HCT116 (cell line): ENCODE data around the gene DMD. TPM values are rescaled to one million over a fixed set of nuclear protein-coding genes. Genes with fewer than 3 reads are reported as not detected.

Experiments
- ATAC-seq: fragments of 200-7000 bp; cut with Tn5 transposase; 2 replicates; pipeline ENCODE4 v1.9.1; 2020; ENCODE audit warnings: mild to moderate bottlenecking, moderate library complexity
- BruUV-seq: library from RNA; stranded (reverse); fragments of 400-500 nt; replicated peaks from 2 replicates; lab custom pipeline; 2021; lab: Mats Ljungman, UMichigan
- CTCF ChIA-PET: fragments of 300-600 bp; sonication (Branson Sonifier 250); formaldehyde crosslinking; loops from one replicate; lab custom pipeline; 2021; ENCODE audit warnings: antibody characterized with exemption; lab: Charles Lee
- POLR2A ChIA-PET: fragments of 300-600, 350-600 bp; sonication (Branson Sonifier 250); formaldehyde crosslinking; loops from one replicate; lab custom pipeline; 2021; ENCODE audit warnings: antibody characterized with exemption; lab: Charles Lee
- RAD21 ChIA-PET, 2 experiments: fragments of 300-600 bp; sonication (Branson Sonifier 250); formaldehyde crosslinking; loops; one replicate each; lab custom pipeline; 2023; ENCODE audit warnings: low total read pairs in 2 of 2; ENCODE audit not compliant: uncharacterized antibody in 2 of 2, unreplicated experiment in 2 of 2, low non-redundant PET in 1 of 2; lab: Charles Lee
- DNase-seq: peaks from one replicate; pipeline ENCODE4 v3.0.0-alpha.2; 2010; ENCODE audit warnings: low read depth, low spot score
- H2AFZ ChIP-seq: fragments of 200-600 bp; shearing (Covaris generic), sonication (generic); 2 replicates; pipeline ENCODE4 v1.6.1; 2017; ENCODE audit warnings: low read depth, mixed run types, mixed read lengths, antibody characterized with exemption, low read length; ENCODE audit not compliant: poor library complexity, severe bottlenecking
- H3K27ac ChIP-seq: 2 replicates; pipeline ENCODE4 v1.5.1; 2012; ENCODE audit warnings: low read depth, low read length
- H3K27me3 ChIP-seq: fragments of 200-600 bp; sonication (generic); 2 replicates; pipeline ENCODE4 v1.6.1; 2016; ENCODE audit warnings: mixed run types, low read length, mixed read lengths; ENCODE audit not compliant: insufficient read depth
- H3K36me3 ChIP-seq, 2 experiments: fragments of 200-500 bp in 1 of 2; fragments of 200-600 bp in 1 of 2; sonication (Bioruptor generic) in 1 of 2; sonication (generic) in 1 of 2; 2 replicates each; pipeline versions ENCODE4 v1.5.1 to v1.6.1; 2014 to 2016; ENCODE audit warnings: low read length in 2 of 2, inconsistent platforms in 1 of 2, mixed read lengths in 1 of 2, mixed run types in 1 of 2; ENCODE audit not compliant: insufficient read depth in 2 of 2, control insufficient read depth in 1 of 2
- H3K4me1 ChIP-seq, 2 experiments: fragments of 200-600 bp in 1 of 2; sonication (generic) in 1 of 2; 2 replicates each; pipeline versions ENCODE4 v1.5.1 to v1.6.1; 2012 to 2017; ENCODE audit warnings: low read length in 2 of 2, inconsistent platforms in 1 of 2, mild to moderate bottlenecking in 1 of 2, mixed read lengths in 1 of 2, mixed run types in 1 of 2, moderate library complexity in 1 of 2; ENCODE audit not compliant: insufficient read depth in 2 of 2, control insufficient read depth in 1 of 2
- H3K4me2 ChIP-seq: fragments of 200-600 bp; sonication (generic); 2 replicates; pipeline ENCODE4 v1.6.1; 2017; ENCODE audit warnings: mixed run types, low read length, mixed read lengths
- H3K4me3 ChIP-seq, 2 experiments: fragments of 200-600 bp in 1 of 2; sonication (generic) in 1 of 2; replicated peaks in 1 of 2; 2 replicates each; pipeline ENCODE4 v1.5.1; 2011 to 2016; ENCODE audit warnings: low read length in 2 of 2, control low read depth in 1 of 2, low read depth in 1 of 2, mild to moderate bottlenecking in 1 of 2, mixed read lengths in 1 of 2, mixed run types in 1 of 2
- H3K79me2 ChIP-seq: fragments of 200-600 bp; sonication (generic); 2 replicates; pipeline ENCODE4 v1.6.1; 2017; ENCODE audit warnings: mild to moderate bottlenecking, mixed run types, low read length, moderate library complexity, mixed read lengths; ENCODE audit not compliant: insufficient read depth
- H3K9ac ChIP-seq: fragments of 200-600 bp; sonication (generic); 2 replicates; pipeline ENCODE4 v1.6.1; 2016; ENCODE audit warnings: low read length, mixed read lengths
- H3K9me2 ChIP-seq: fragments of 200-600 bp; sonication (generic), shearing (Covaris generic); 2 replicates; pipeline ENCODE4 v1.6.1; 2017; ENCODE audit warnings: mixed run types, mild to moderate bottlenecking, moderate library complexity; ENCODE audit not compliant: insufficient read depth
- H3K9me3 ChIP-seq, 2 experiments: fragments of 200-500 bp in 1 of 2; fragments of 200-600 bp in 1 of 2; sonication (Bioruptor generic) in 1 of 2; sonication (generic) in 1 of 2; 2 replicates each; pipeline ENCODE4 v1.6.1; 2014 to 2017; ENCODE audit warnings: low read length in 2 of 2, mixed read lengths in 2 of 2, inconsistent platforms in 1 of 2, low read depth in 1 of 2, mild to moderate bottlenecking in 1 of 2, mixed run types in 1 of 2, moderate library complexity in 1 of 2; ENCODE audit not compliant: control insufficient read depth in 1 of 2, insufficient read depth in 1 of 2
- H4K20me1 ChIP-seq: fragments of 200-600 bp; sonication (generic), shearing (Covaris generic); 2 replicates; pipeline ENCODE4 v1.6.1; 2017; ENCODE audit warnings: mixed run types, mild to moderate bottlenecking, moderate library complexity; ENCODE audit not compliant: insufficient read depth
- ATF3 ChIP-seq: IDR thresholded peaks from 2 replicates; pipeline ENCODE4 v1.6.1; 2012
- CTCF ChIP-seq, 3 experiments: fragments of 200-600 bp in 1 of 3; sonication (generic) in 1 of 3; IDR thresholded peaks in 2 of 3; conservative IDR thresholded peaks in 1 of 3; 2 replicates each; pipeline ENCODE4 v1.5.1; 2012 to 2017; ENCODE audit warnings: low read depth in 2 of 3, low read length in 2 of 3, antibody characterized with exemption in 1 of 3, borderline replicate concordance in 1 of 3, control low read depth in 1 of 3, mild to moderate bottlenecking in 1 of 3, mixed read lengths in 1 of 3, mixed run types in 1 of 3, moderate library complexity in 1 of 3; ENCODE audit not compliant: insufficient read depth in 1 of 3
- EGR1 ChIP-seq: IDR thresholded peaks from 2 replicates; pipeline ENCODE4 v1.6.1; 2012; ENCODE audit warnings: low read depth
- ELF1 ChIP-seq: IDR thresholded peaks from 2 replicates; pipeline ENCODE4 v1.6.1; 2012; ENCODE audit warnings: low read depth, borderline replicate concordance
- JUND ChIP-seq: IDR thresholded peaks from 2 replicates; pipeline ENCODE4 v1.6.1; 2012
- POLR2A ChIP-seq: IDR thresholded peaks from 2 replicates; pipeline ENCODE4 v1.7.0; 2011; ENCODE audit warnings: borderline replicate concordance; ENCODE audit not compliant: insufficient read depth, insufficient read length; ENCODE audit errors: extremely low read depth
- POLR2AphosphoS5 ChIP-seq: IDR thresholded peaks from 2 replicates; pipeline ENCODE4 v1.6.1; 2011; ENCODE audit warnings: mild to moderate bottlenecking, low read depth, low read length, moderate library complexity
- SIN3A ChIP-seq: IDR thresholded peaks from 2 replicates; pipeline ENCODE4 v1.6.1; 2012; ENCODE audit warnings: low read depth
- SRF ChIP-seq: IDR thresholded peaks from 2 replicates; pipeline ENCODE4 v1.6.1; 2012; ENCODE audit warnings: low read depth
- TCF7L2 ChIP-seq: IDR thresholded peaks from 2 replicates; pipeline ENCODE4 v1.7.0; 2011; ENCODE audit warnings: borderline replicate concordance, inconsistent platforms; ENCODE audit not compliant: insufficient read depth, insufficient read length; ENCODE audit errors: extremely low read depth
- YY1 ChIP-seq: IDR thresholded peaks from 2 replicates; pipeline ENCODE4 v1.6.1; 2011; ENCODE audit warnings: low read length, low read depth, moderate library complexity, mild to moderate bottlenecking; ENCODE audit not compliant: insufficient replicate concordance; ENCODE audit errors: extremely low read depth
- ZBTB33 ChIP-seq: IDR thresholded peaks from 2 replicates; pipeline ENCODE4 v1.6.1; 2011; ENCODE audit warnings: mild to moderate bottlenecking, low read length, moderate library complexity; ENCODE audit not compliant: insufficient replicate concordance; ENCODE audit errors: extremely low read depth
- ZFX ChIP-seq: fragments of 450-650 bp; IDR thresholded peaks from 2 replicates; pipeline ENCODE4 v1.6.1; 2017
- ZNF274 ChIP-seq: fragments of 200-500 bp; sonication (Bioruptor generic); IDR thresholded peaks from 2 replicates; pipeline ENCODE4 v1.6.1; 2014; ENCODE audit warnings: mild to moderate bottlenecking, low read depth, low read length, inconsistent platforms
- intact Hi-C: fragments of 100-400 bp; cut with micrococcal nuclease; formaldehyde crosslinking; loops from 2 replicates; pipeline ENCODE4 v1.10.0; 2022
- total RNA-seq: library from RNA; stranded (reverse); gene quantifications from one replicate; pipeline ENCODE4 v1.2.1, GENCODE V29; 2021; ENCODE audit not compliant: unreplicated experiment
- TF ChIP-seq, protein P1 (sequence below): IDR thresholded peaks from 2 replicates; pipeline ENCODE4 v1.6.1; 2012

DMD gene
- total RNA-seq, 1 experiment from 2014 or later: 0.05 TPM

DNA sequence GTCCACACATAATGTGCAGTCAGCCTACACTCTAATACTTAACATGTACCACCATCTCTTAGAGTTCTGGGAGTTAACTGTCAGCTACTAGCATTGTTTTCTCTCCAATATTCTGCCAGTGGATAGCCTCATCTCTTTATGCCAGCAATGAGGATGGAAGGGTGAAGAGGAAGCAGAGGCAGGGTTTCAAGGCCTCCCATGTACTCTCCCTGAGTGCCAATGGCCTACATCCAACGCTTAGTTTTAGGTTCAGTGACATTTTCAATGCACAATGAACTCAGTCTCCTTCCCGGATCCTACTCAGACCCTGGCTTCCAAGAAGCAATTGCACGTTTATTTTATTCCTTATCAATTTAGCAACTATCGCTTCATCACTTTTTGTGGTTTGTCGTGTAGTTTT lies 686.1 kb downstream of the DMD start:
- Histone ChIP-seq H3K4me3 (no peak overlapping the region), H3K9me3 (no peaks in the 10 kb centered on the region), H3K27me3 (no peaks in the 10 kb centered on the region), H3K36me3 (no peaks in the 10 kb centered on the region), H3K4me2 (no peak overlapping the region), H3K4me1 (no peaks in the 10 kb centered on the region), H3K9ac (no peak overlapping the region), H3K9me2 (no peaks in the 10 kb centered on the region), H3K27ac (no peak overlapping the region), H3K79me2 (no peaks in the 10 kb centered on the region), H2AFZ (no peak overlapping the region), H4K20me1 (no peaks in the 10 kb centered on the region)
- no TSS peak for BruUV-seq
- ChIA-PET POLR2A (no interaction called here), RAD21 (no interaction called here), CTCF (no interaction called here)
- ATAC-seq (no peak), DNase-seq (no peak)
- intact Hi-C loops: no loop called here
- no peak for TF ChIP-seq CTCF (IDR thresholded peaks at IDR 0.05 in 2 of 3, conservative IDR thresholded peaks at IDR 0.05 in 1 of 3; ENCODE audit: borderline replicate concordance in 1 of 3, insufficient read depth in 1 of 3, low read depth in 2 of 3, low read length in 2 of 3)
- TF ChIP-seq ELF1: no peak
- no peak for TF ChIP-seq ATF3
- TF ChIP-seq, protein P1, sequence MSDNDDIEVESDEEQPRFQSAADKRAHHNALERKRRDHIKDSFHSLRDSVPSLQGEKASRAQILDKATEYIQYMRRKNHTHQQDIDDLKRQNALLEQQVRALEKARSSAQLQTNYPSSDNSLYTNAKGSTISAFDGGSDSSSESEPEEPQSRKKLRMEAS: no peak
- no peak for TF ChIP-seq ZFX
- no peak for TF ChIP-seq POLR2A
- TF ChIP-seq YY1: no peak
- TF ChIP-seq EGR1: no peak
- no peak for TF ChIP-seq TCF7L2
- no peak for TF ChIP-seq SRF
- TF ChIP-seq POLR2AphosphoS5: no peak
- TF ChIP-seq SIN3A: no peak
- no peak for TF ChIP-seq ZBTB33
- no peak for TF ChIP-seq ZNF274
- TF ChIP-seq JUND: no peak
